ENCODE data around the gene COX4I2.

DNA sequence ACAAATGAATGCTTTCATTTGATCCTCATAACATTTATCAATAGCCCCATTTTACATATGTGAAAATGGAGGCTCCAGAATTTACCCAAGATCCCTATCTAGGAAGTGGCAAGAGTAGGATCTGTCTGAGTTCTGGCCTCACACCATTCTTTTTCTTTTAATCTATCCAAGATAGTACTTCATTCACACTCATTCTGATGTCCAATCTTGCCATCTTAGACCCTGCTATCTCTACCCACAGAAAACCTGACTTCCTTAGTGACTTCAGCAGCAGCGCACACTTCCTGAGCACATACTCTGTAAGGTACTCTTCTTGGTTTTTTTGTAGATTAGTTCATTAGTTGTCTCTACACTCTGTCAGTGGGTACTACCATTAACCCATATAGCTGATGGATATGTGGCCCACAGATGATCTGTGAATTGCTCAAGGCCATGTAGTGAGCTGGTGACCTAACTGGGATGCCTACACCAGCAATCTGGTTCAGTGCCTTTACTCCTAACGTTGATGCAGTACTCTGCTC lies 36.3 kb downstream of the COX4I2 start:
- TF ChIP-seq, protein P1, sequence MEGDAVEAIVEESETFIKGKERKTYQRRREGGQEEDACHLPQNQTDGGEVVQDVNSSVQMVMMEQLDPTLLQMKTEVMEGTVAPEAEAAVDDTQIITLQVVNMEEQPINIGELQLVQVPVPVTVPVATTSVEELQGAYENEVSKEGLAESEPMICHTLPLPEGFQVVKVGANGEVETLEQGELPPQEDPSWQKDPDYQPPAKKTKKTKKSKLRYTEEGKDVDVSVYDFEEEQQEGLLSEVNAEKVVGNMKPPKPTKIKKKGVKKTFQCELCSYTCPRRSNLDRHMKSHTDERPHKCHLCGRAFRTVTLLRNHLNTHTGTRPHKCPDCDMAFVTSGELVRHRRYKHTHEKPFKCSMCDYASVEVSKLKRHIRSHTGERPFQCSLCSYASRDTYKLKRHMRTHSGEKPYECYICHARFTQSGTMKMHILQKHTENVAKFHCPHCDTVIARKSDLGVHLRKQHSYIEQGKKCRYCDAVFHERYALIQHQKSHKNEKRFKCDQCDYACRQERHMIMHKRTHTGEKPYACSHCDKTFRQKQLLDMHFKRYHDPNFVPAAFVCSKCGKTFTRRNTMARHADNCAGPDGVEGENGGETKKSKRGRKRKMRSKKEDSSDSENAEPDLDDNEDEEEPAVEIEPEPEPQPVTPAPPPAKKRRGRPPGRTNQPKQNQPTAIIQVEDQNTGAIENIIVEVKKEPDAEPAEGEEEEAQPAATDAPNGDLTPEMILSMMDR (IDR thresholded peaks at IDR 0.05; ENCODE audit: insufficient read depth, low read length), result no peak
- no peak for TF ChIP-seq POLR2AphosphoS5 (IDR thresholded peaks at IDR 0.05; ENCODE audit: low read depth)
- TF ChIP-seq, protein P2, sequence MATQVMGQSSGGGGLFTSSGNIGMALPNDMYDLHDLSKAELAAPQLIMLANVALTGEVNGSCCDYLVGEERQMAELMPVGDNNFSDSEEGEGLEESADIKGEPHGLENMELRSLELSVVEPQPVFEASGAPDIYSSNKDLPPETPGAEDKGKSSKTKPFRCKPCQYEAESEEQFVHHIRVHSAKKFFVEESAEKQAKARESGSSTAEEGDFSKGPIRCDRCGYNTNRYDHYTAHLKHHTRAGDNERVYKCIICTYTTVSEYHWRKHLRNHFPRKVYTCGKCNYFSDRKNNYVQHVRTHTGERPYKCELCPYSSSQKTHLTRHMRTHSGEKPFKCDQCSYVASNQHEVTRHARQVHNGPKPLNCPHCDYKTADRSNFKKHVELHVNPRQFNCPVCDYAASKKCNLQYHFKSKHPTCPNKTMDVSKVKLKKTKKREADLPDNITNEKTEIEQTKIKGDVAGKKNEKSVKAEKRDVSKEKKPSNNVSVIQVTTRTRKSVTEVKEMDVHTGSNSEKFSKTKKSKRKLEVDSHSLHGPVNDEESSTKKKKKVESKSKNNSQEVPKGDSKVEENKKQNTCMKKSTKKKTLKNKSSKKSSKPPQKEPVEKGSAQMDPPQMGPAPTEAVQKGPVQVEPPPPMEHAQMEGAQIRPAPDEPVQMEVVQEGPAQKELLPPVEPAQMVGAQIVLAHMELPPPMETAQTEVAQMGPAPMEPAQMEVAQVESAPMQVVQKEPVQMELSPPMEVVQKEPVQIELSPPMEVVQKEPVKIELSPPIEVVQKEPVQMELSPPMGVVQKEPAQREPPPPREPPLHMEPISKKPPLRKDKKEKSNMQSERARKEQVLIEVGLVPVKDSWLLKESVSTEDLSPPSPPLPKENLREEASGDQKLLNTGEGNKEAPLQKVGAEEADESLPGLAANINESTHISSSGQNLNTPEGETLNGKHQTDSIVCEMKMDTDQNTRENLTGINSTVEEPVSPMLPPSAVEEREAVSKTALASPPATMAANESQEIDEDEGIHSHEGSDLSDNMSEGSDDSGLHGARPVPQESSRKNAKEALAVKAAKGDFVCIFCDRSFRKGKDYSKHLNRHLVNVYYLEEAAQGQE (IDR thresholded peaks at IDR 0.05; ENCODE audit: insufficient replicate concordance, low read depth), result no peak
- TF ChIP-seq GABPA (IDR thresholded peaks at IDR 0.05; ENCODE audit: low read depth), result no peak

Measured in HL-60 (cell line).